SKM-1 treated with dmso at 0.1 percent for 144 hours (cell line): Measurements from ENCODE around the gene PLXNA2.

Experiments used
- DNase-seq: peaks from one replicate; lab custom pipeline; 2025; ENCODE audit not compliant: unreplicated experiment; lab: John Stamatoyannopoulos, UW

Gene PLXNA2

DNA sequence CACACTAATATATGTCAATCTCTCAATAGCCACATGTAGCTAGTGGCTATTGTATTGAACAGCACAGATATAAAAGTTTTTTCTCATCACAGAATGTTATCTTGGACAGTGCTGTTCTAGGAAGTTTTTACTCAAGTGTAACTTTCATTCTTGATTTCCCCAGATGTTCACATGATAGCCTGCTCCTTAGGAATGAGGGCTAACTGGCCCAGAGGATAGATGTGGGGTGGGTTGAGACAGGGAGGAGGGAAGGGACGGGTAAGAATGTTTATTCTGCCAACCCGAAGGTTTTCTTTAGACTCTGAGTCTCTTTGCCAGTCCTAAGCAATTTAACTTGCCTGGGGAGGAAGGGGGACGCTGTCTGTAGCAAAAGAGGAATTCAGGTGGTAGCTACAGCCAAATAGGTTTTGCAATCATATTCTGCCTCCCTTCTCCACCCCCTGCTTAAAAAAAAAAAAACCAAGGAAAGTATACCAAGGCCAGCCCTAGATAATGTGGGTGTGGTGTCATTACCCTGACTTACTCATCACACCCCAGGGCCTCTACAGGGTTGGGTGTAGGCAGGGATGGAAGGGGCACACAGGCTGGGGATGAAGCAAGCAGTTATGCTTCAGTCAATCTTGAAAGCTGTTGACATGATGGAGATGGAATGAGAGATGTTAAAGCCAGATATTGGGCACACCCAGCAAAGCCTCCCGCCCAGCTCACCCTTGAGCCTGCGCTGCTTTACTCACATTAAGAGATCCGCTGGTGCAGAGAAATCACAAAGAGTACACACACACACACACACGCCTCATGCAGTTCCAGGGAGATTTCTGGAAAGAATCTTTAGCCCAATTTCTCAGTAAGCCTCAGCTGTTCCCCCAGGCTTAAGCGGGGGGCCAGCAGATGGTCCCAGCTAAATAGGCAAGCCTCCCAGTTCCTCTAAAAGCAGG lies 59.9 kb downstream of the PLXNA2 start:
- peak; percentile 93 for DNase-seq

GRCh38 chr1:208182880-208183645 lies 61.1 kb downstream of the PLXNA2 start:
- no peak for DNase-seq

DNA sequence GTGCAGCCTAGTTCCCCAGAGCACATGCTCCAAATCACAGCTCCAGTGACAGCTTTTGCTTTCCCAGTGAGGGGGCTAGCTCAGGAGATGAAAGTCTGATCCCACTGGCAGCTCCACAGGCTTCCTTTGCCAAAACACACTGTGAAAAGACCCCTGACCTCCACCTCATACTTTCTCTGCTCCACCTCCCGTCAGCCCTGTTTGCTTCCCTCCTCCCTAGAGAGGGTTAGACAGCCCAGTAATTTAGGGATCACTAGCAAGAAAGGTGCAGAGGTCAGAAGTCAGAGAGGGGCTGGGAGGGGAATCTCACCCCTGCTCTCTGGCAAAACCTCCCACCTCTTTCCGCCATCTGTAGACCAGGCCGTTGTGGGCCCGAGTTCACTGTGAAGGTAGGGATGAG lies 62.8 kb downstream of the PLXNA2 start:
- DNase-seq: no peak

DNA sequence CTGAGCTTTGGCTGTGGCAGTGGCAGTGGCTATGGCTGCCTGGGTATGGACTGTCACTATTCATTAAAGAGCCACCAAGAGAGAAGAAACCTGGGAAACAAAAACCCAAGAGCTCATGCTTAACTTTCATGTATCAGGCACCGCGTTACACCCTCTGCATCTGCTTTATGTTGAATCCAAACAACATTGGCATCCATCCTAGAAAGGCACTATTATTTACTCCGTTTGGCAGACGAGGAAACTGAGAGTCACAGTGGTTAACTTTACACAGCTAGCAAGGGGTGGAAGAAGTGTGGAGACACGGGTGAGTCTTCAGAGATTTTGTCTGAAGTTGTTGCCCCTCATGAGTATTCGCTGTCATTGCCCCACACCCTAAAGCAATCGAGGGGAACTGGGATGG lies 63.8 kb downstream of the PLXNA2 start:
- no peak for DNase-seq

DNA sequence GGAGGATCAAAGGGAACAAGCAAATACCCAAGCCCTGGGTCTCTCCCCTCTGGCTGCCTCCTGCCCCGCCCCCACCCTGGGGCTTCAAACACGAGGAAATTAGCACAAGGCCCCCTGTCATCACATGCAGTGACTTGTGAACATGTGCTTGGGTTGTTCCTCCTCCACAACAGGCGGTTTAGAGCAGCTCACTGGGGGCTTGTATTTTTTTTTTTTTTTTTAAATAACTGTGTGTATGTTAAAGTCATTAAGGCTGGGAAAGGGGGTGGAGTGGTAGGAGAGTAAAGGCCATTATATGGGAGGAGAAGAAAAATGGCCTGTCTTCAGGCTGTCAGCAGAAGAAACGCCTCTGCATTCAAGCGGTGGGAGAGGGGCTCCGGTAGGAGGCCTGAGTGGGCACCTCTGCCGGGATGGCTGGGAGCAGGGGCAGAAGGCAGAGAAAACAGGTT lies 64.2 kb downstream of the PLXNA2 start:
- no peak for DNase-seq

DNA sequence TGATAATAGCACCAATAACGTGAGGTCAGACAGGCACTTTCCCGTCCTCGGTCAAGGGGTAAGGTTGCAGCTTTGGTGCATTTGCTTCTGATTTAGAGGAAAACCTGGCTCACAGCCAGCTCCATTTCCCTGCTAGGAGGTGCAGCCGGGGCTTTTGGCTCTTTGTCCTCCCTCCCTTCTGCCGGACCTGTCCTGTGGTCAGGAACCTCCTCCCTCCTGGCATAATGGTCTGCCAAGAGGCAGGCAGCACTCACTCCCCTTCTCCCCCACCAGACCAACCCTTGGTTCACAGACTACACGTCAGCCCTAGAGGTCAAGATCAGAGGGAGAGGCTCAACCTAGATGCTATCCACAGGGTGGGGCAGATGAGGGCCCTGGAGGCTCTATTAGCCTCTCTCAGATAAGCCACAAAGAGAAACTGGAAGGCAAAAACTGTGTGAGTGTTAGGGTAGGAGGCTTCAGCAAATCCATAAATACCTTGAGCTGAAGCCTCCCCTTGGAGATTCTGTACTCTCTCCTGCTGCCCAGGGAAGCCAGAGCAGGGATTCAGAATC lies 64.8 kb downstream of the PLXNA2 start:
- DNase-seq: no peak

GRCh38 chr1:208178091-208178529 lies 66.1 kb downstream of the PLXNA2 start:
- no peak for DNase-seq

DNA sequence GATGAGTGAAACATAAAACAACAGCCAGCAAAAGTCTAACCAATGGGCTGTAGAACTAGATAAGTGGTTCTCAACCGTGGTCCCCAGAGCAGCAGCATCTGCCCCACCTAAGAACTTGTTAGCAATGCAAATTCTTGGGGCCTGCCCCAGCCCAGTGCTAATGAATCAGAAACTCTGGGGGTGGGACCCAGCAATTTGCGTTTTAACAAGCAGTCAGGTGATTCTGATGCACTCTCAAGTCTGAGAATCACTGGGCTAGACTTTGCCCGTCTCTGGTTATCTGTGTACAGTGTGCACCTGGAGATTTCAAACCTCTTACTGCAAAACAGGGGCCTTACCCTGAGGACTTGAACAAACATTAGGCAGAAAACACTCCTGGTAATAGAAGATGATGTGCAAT lies 66.5 kb downstream of the PLXNA2 start:
- DNase-seq: no peak

GRCh38 chr1:208176649-208177048 lies 67.5 kb downstream of the PLXNA2 start:
- DNase-seq: no peak

DNA sequence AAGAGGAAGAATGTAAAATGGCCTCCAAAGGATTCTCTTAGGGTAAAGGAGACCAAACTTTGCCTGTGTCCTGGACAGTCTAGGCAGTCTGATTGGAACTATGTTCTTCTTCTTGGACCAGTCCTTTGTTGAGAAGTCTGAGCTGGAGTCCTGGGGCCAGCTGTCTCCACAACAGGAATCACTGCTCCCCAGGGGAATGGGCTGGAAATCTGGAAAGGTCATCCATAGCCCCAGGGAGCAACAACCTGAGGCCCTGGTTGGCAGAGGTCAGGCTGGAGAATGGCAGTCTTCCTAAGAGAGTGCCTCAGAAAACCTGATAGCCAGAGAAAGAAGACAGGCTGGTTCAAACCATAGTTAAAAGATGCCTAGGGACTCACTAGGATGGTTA lies 68.7 kb downstream of the PLXNA2 start:
- no peak for DNase-seq

- DNase-seq: no peak
These were observed 69.3 kb downstream of the PLXNA2 start for GRCh38 chr1:208174731-208175507.

DNA sequence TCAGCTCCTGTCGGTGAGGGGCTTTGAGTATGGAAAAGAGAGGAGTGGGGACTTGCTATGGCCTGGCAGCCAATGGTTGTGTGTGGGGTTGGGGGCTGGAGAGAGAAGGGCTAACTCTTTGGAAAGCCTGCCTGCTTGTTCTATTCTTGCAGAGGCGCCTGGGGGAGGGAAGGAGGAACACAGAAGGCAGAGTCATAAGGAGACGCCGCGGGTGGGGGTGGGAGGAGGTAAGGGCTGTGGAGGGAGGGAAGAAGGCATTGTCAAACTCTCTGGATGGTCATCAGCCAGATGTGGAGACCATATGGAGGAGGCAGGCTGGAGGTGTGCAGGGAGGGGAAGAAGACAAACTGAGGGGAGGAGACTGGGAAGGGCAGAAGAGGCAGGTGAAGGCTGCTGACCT lies 70.0 kb downstream of the PLXNA2 start:
- no peak for DNase-seq

DNA sequence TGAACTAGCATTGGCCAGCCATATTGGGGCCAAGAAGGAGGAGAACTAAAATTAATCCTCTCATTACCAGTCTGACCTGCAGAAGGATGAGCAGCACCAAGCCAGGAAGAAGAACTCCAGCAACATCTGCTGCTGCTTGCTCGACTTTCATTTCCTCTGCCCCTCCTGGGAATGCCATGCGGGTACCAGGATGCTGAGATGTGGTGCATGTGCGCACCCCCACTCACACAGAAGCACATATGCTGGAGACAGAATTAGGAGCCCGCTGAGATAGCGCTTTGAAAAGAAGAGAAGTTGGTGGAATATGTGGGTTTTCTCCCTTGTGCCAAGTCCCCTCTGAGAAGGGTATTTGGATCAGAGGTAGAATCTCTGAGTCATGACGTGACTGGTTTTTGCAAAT lies 70.4 kb downstream of the PLXNA2 start:
- DNase-seq: no peak

- DNase-seq: no peak
These were observed 71.6 kb downstream of the PLXNA2 start for GRCh38 chr1:208172423-208173145.

GRCh38 chr1:208171616-208172422 lies 72.4 kb downstream of the PLXNA2 start:
- DNase-seq: peak; percentile 36

- DNase-seq: no peak
These were observed 73.9 kb downstream of the PLXNA2 start for GRCh38 chr1:208170252-208170651.

DNA sequence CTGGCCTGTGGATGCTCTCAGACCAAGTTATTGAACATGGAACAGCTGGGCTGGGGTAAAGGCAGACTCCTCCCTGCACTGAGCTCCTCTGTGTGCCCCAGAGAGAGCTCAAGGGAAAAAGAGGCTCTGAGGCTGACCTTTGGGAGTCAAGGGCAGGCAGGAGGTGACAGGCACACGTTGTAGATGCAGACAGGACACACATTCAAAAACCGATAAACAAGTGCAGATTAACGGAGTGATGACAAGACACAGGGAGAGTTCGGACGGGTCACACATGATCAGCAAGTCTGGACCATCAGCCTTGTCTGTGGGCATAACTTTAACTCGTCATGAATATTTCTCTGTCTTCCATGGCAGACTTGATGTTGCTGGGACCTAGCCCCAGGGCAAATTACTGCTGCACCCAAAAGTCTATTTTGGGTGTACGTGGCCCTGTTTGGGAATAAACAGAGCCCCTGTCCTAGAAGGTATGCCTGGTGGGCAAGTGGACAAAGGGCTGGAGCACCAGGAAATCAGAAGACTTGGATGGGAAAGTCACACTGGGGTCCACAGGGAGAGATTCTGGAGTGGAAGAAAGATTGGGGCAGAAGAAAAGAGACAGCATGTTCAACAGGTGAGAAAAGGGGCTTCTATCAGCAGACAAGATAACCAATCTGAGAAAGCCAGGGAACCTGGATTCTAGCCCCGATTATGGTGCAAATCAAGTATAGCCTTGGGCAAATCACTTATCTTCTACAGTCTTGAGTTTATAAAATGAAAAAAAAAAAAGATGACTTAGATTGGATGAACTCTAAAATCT lies 74.9 kb downstream of the PLXNA2 start:
- DNase-seq: no peak

GRCh38 chr1:208167261-208167869 lies 76.8 kb downstream of the PLXNA2 start:
- DNase-seq: no peak
